BE2C (cell line): ENCODE data around the gene TBCK.

ENCODE experiments used
- DNase-seq: peaks from one replicate; pipeline ENCODE4 v3.0.0-alpha.2; 2020
- H3K27me3 ChIP-seq: fragments of 250-450 bp; sonication (Bioruptor Pico); 2 replicates; pipeline ENCODE4 v1.5.1; 2020; ENCODE audit warnings: mild to moderate bottlenecking
- H3K36me3 ChIP-seq: fragments of 250-450 bp; sonication (Bioruptor Pico); 2 replicates; pipeline ENCODE4 v1.5.1; 2020; ENCODE audit warnings: mild to moderate bottlenecking
- H3K4me1 ChIP-seq: fragments of 250-450 bp; sonication (Bioruptor Pico); 2 replicates; pipeline ENCODE4 v1.5.1; 2020
- H3K4me3 ChIP-seq: 2 replicates; pipeline ENCODE4 v1.5.1; 2011; ENCODE audit warnings: low read depth, low read length
- H3K9me3 ChIP-seq: fragments of 250-450 bp; sonication (Bioruptor Pico); 2 replicates; pipeline ENCODE4 v1.5.1; 2020
- TF ChIP-seq, protein P1 (sequence below): IDR thresholded peaks from 2 replicates; pipeline ENCODE4 v1.5.1; 2012; ENCODE audit warnings: mild to moderate bottlenecking, low read depth, low read length

Gene TBCK

GRCh38 chr4:106149911-106150310, 166.1 kb downstream of the TBCK start:
- no peak overlapping the region for H3K4me3 ChIP-seq
- no peak for DNase-seq

GRCh38 chr4:106149026-106149425, 167.0 kb downstream of the TBCK start:
- TF ChIP-seq, protein P1, sequence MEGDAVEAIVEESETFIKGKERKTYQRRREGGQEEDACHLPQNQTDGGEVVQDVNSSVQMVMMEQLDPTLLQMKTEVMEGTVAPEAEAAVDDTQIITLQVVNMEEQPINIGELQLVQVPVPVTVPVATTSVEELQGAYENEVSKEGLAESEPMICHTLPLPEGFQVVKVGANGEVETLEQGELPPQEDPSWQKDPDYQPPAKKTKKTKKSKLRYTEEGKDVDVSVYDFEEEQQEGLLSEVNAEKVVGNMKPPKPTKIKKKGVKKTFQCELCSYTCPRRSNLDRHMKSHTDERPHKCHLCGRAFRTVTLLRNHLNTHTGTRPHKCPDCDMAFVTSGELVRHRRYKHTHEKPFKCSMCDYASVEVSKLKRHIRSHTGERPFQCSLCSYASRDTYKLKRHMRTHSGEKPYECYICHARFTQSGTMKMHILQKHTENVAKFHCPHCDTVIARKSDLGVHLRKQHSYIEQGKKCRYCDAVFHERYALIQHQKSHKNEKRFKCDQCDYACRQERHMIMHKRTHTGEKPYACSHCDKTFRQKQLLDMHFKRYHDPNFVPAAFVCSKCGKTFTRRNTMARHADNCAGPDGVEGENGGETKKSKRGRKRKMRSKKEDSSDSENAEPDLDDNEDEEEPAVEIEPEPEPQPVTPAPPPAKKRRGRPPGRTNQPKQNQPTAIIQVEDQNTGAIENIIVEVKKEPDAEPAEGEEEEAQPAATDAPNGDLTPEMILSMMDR: no peak
- DNase-seq: no peak
- Histone ChIP-seq H3K9me3 (no peaks in the 10 kb centered on the region), H3K36me3 (no peaks in the 10 kb centered on the region), H3K4me1 (no peaks in the 10 kb centered on the region; the same call in none of the 2 replicates), H3K27me3 (no peaks in the 10 kb centered on the region), H3K4me3 (no peak overlapping the region)

More at GRCh38 chr4:106149911-106150310, 166.1 kb downstream of the TBCK start:
- no peaks in the 10 kb centered on the region; the same call in 1 of the 2 replicates for H3K4me1 ChIP-seq
- no peaks in the 10 kb centered on the region for H3K27me3 ChIP-seq
- H3K9me3 ChIP-seq: no peaks in the 10 kb centered on the region
- no peaks in the 10 kb centered on the region for H3K36me3 ChIP-seq
- TF ChIP-seq, protein P1: no peak

- TF ChIP-seq, protein P1: no peak
- DNase-seq: no peak
- H3K4me1 ChIP-seq: no peaks in the 10 kb centered on the region; the same call in 1 of the 2 replicates
- H3K9me3 ChIP-seq: no peaks in the 10 kb centered on the region
- no peak overlapping the region for H3K4me3 ChIP-seq
- no peaks in the 10 kb centered on the region for H3K27me3 ChIP-seq
- H3K36me3 ChIP-seq: no peaks in the 10 kb centered on the region
Measured at GRCh38 chr4:106142616-106143127, 173.3 kb downstream of the TBCK start.

- Histone ChIP-seq H3K9me3 (no peaks in the 10 kb centered on the region), H3K4me3 (no peak overlapping the region), H3K4me1 (no peaks in the 10 kb centered on the region; the same call in 1 of the 2 replicates), H3K27me3 (no peaks in the 10 kb centered on the region), H3K36me3 (no peaks in the 10 kb centered on the region)
- no peak for DNase-seq
- TF ChIP-seq, protein P1: no peak
Measured at GRCh38 chr4:106140601-106141000, 175.4 kb downstream of the TBCK start.

DNA sequence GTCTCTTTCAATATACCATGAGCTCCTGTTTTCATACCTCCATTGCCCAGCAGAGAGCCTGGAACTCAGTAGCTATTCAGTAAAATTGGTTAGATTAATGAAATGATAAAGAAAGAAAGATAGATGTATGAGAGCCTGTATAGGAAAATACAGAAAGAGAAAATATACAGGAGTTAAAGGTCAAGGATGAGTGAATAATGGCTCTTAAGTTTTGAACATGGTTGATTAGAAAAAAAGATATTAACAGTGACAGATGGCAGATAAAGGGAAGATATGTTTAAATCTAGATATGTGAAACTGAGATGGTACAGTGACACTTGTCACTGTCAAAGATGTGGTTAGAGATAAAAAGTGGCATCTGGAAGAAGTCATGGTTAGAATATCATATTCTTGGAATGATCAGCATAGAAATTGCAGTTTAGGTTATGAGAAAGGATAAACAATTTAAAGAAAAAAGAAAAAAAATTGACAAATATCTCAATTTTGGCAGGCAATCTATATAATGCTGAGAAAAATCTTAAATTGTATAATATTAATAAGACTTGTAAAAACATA, 179.2 kb downstream of the TBCK start:
- Histone ChIP-seq H3K4me3 (no peak overlapping the region), H3K4me1 (no peaks in the 10 kb centered on the region), H3K27me3 (no peaks in the 10 kb centered on the region), H3K36me3 (no peaks in the 10 kb centered on the region), H3K9me3 (no peaks in the 10 kb centered on the region)
- DNase-seq: no peak
- TF ChIP-seq, protein P1: no peak

- Histone ChIP-seq H3K4me1 (no peaks in the 10 kb centered on the region), H3K9me3 (no peaks in the 10 kb centered on the region), H3K27me3 (no peaks in the 10 kb centered on the region), H3K36me3 (no peaks in the 10 kb centered on the region), H3K4me3 (no peak overlapping the region)
- no peak for DNase-seq
- TF ChIP-seq, protein P1: no peak
Measured at GRCh38 chr4:106132045-106132444, 184.0 kb downstream of the TBCK start.
